Measurements from ENCODE around the gene LRRC25. TPM values are rescaled to one million over a fixed set of nuclear protein-coding genes. Genes with fewer than 3 reads are reported as not detected.

The LRRC25 gene
- total and polyA plus RNA-seq, 2 of the 4 experiments (the other 2 are of a cell fraction) = 0.03 TPM; not detected in 1

- Histone ChIP-seq H3K18ac (ENCODE audit: low read depth, low read length) (no peak overlapping the region), H4K8ac (ENCODE audit: low read depth in 2 of 2, low read length in 2 of 2) (no peak overlapping the region), H3K27ac (ENCODE audit: insufficient read depth, low read length) (no peak overlapping the region), H2BK120ac (ENCODE audit: low read depth, low read length) (no peak overlapping the region), H3K9ac (ENCODE audit: low read depth, low read length) (no peak overlapping the region), H2BK20ac (ENCODE audit: low read depth, low read length) (no peak overlapping the region), H4K20me1 (ENCODE audit: insufficient read depth, low read length) (peaks cover 23% of the 10 kb centered on the region), H3K4ac (ENCODE audit: low read depth, low read length) (no peak overlapping the region), H3K56ac (ENCODE audit: extremely low read depth, insufficient read depth, low read length) (no peak overlapping the region), H3K27me3 (ENCODE audit: control insufficient read depth, insufficient read depth, low read length) (no peaks in the 10 kb centered on the region), H2AK9ac (replicated peaks; ENCODE audit: low read depth, low read length, poor library complexity) (peak overlapping the region; percentile 85), H4K5ac (ENCODE audit: low read depth, low read length) (no peak overlapping the region), H3K4me2 (ENCODE audit: low read depth, low read length) (no peak overlapping the region), H3K9me3 (ENCODE audit: control insufficient read depth, insufficient read depth, low read length) (no peaks in the 10 kb centered on the region), H3K79me1 (ENCODE audit: low read depth in 1 of 2, low read length in 2 of 2) (peaks cover 7 to 44% of the 10 kb centered on the region in 2 experiments; a peak in 2 of 4 replicates), H3K9me1 (ENCODE audit: insufficient read depth, low read length) (peaks cover 3% of the 10 kb centered on the region; the same call in 1 of the 2 replicates), H3K4me3 (ENCODE audit: insufficient read depth, low read depth, low read length) (no peak overlapping the region), H2AK5ac (ENCODE audit: low read depth, low read length) (peak overlapping the region; percentile 50; the same call in 1 of the 2 replicates), H4K91ac (ENCODE audit: insufficient read depth, low read depth, low read length) (no peak overlapping the region), H3K23ac (ENCODE audit: low read depth, low read length) (no peak overlapping the region), H3K4me1 (ENCODE audit: control insufficient read depth, insufficient read depth, low read length) (peaks cover 15% of the 10 kb centered on the region), H2BK5ac (ENCODE audit: low read depth, low read length, poor library complexity, severe bottlenecking) (no peak overlapping the region), H3K36me3 (ENCODE audit: control insufficient read depth, insufficient read depth, low read length) (peaks cover 13% of the 10 kb centered on the region; the same call in 1 of the 2 replicates), H2BK15ac (ENCODE audit: low read depth, low read length) (no peak overlapping the region), H3K14ac (replicated peaks; ENCODE audit: low read depth, low read length) (no peak overlapping the region), H2AFZ (replicated peaks; ENCODE audit: low read length, poor library complexity) (no peak overlapping the region)
- POLR2A ChIA-PET (ENCODE audit: unreplicated experiment) = no interaction called here
- CTCF ChIA-PET = no interaction called here
- no CpG with 5 or more reads among the region's 13 CpGs for WGBS, 2 experiments (ENCODE audit: extremely low coverage in 2 of 2, insufficient read length in 1 of 2)
- no TSS peak for BruUV-seq (replicated peaks)
- intact Hi-C loops (cut with micrococcal nuclease) = no loop called here
- no peak for ATAC-seq (ENCODE audit: low read depth)
- in situ Hi-C loops (cut with MboI; ENCODE audit: low sequenced_read_pairs) = no loop called here
- dilution Hi-C loops (cut with HindIII; ENCODE audit: low sequenced_read_pairs, unreplicated experiment) = no loop called here
- DNase-seq = no peak
- TF ChIP-seq FOS (IDR thresholded peaks at IDR 0.05; ENCODE audit: low read depth, low read length) (no peak), RAD21 (IDR thresholded peaks at IDR 0.05; ENCODE audit: low read length) (no peak), CEBPB (IDR thresholded peaks at IDR 0.05; ENCODE audit: low read depth, low read length) (no peak), RFX5 (IDR thresholded peaks at IDR 0.05; ENCODE audit: low read depth, low read length) (no peak), RCOR1 (IDR thresholded peaks at IDR 0.05; ENCODE audit: insufficient replicate concordance, low read length) (no peak), BHLHE40 (IDR thresholded peaks at IDR 0.05; ENCODE audit: low read depth, low read length) (no peak), MAFK (IDR thresholded peaks at IDR 0.05; ENCODE audit: low read depth, low read length) (no peak), USF2 (IDR thresholded peaks at IDR 0.05; ENCODE audit: low read depth, low read length) (no peak), POLR2A (IDR thresholded peaks at IDR 0.05; ENCODE audit: low read depth, low read length) (no peak)
- TF ChIP-seq, protein P1, sequence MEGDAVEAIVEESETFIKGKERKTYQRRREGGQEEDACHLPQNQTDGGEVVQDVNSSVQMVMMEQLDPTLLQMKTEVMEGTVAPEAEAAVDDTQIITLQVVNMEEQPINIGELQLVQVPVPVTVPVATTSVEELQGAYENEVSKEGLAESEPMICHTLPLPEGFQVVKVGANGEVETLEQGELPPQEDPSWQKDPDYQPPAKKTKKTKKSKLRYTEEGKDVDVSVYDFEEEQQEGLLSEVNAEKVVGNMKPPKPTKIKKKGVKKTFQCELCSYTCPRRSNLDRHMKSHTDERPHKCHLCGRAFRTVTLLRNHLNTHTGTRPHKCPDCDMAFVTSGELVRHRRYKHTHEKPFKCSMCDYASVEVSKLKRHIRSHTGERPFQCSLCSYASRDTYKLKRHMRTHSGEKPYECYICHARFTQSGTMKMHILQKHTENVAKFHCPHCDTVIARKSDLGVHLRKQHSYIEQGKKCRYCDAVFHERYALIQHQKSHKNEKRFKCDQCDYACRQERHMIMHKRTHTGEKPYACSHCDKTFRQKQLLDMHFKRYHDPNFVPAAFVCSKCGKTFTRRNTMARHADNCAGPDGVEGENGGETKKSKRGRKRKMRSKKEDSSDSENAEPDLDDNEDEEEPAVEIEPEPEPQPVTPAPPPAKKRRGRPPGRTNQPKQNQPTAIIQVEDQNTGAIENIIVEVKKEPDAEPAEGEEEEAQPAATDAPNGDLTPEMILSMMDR (conservative IDR thresholded peaks at IDR 0.05; ENCODE audit: low read depth, low read length) = no peak
Observed at GRCh38 chr19:18432275-18433014, 35.0 kb upstream of the LRRC25 start.
